Stomach (tissue), 9 donors: ENCODE data around the gene EFCAB11. TPM values are rescaled to one million over a fixed set of nuclear protein-coding genes. Genes with fewer than 3 reads are reported as not detected.

Experiments
- DNase-seq, 2 donors: peaks; one replicate each; pipeline versions ENCODE4 v3.0.0 to v3.0.0-alpha.2; 2013 to 2019
- H3K27ac ChIP-seq, 5 donors: fragments of 200-600 bp in 4 of 5; sonication (generic) in 4 of 5; one replicate each; pipeline ENCODE4 v1.5.1; 2013 to 2019; ENCODE audit warnings: mild to moderate bottlenecking in 1 of 5, moderate library complexity in 1 of 5
- H3K27me3 ChIP-seq, 3 donors: fragments of 200-600 bp; sonication (generic); one replicate each; pipeline ENCODE4 v1.5.1; 2017 to 2019; ENCODE audit warnings: mixed run types in 1 of 3
- H3K36me3 ChIP-seq, 4 donors: fragments of 200-600 bp; sonication (generic); 1 replicate in 3 of 4; 2 replicates in 1 of 4; pipeline ENCODE4 v1.5.1; 2016 to 2019
- H3K4me1 ChIP-seq, 4 donors: fragments of 200-600 bp; sonication (generic); one replicate each; pipeline ENCODE4 v1.5.1; 2016 to 2019
- H3K4me3 ChIP-seq, 4 donors: fragments of 200-600 bp; sonication (generic) in 3 of 4; one replicate each; pipeline ENCODE4 v1.5.1; 2016 to 2019; ENCODE audit warnings: mild to moderate bottlenecking in 1 of 4
- H3K9me3 ChIP-seq, 4 donors: fragments of 200-600 bp; sonication (generic); one replicate each; pipeline ENCODE4 v1.5.1; 2016 to 2019
- EP300 ChIP-seq: sonication (generic); formaldehyde crosslinking; IDR thresholded peaks from one replicate; pipeline ENCODE4 v1.6.1; 2017; ENCODE audit warnings: antibody characterized with exemption
- POLR2A ChIP-seq, 4 donors: fragments of 450-650 bp; IDR thresholded peaks; one replicate each; pipeline ENCODE4 v1.6.1; 2016; ENCODE audit warnings: antibody characterized with exemption in 4 of 4, control low read depth in 2 of 4, mild to moderate bottlenecking in 1 of 4, moderate library complexity in 1 of 4
- POLR2AphosphoS5 ChIP-seq, 3 donors: sonication (generic); formaldehyde crosslinking; IDR thresholded peaks; one replicate each; pipeline ENCODE4 v1.6.1; 2016; ENCODE audit warnings: antibody characterized with exemption in 3 of 3
- WGBS, 5 donors: extraction: QIAGEN DNeasy Blood & Tissue Kit in 3 of 5; methylation state at CpG; one replicate each; pipeline versions ENCODE4 v1.1.5 to v1.1.7; 2013 to 2018; 5-methylcytosine and 5-hydroxymethylcytosine counted together
- intact Hi-C: fragments of 100-400 bp; cut with DNase I; formaldehyde crosslinking; loops from one replicate; pipeline ENCODE4 v1.15.1; 2023; ENCODE audit warnings: low total_unique reads
- polyA plus RNA-seq, 3 donors: library from polyadenylated mRNA; stranded (reverse); fragments of 200-250 nt; gene quantifications; one replicate each; pipeline ENCODE4 v1.2.3, GENCODE V29; 2013
- total RNA-seq, 5 donors: library from RNA; depleted of rRNA; stranded (reverse); fragments of >200 nt; gene quantifications; one replicate each; pipeline versions ENCODE4 v1.1.0 to v1.2.3, GENCODE V29; 2014 to 2016
- TF ChIP-seq, protein P1 (sequence below), 7 experiments: fragments of 450-650 bp in 4 of 7; fragments of 200-600 bp in 3 of 7; sonication (generic) in 3 of 7; IDR thresholded peaks; one replicate each; pipeline ENCODE4 v1.5.1; 2016 to 2019; ENCODE audit warnings: antibody characterized with exemption in 7 of 7, control low read depth in 2 of 7, mild to moderate bottlenecking in 1 of 7
- donor health status: healthy with polysubstance abuse.
- donor health status: Bipolar disorder and iron deficiency.
- donor health status: healthy.

The EFCAB11 gene
- total and polyA plus RNA-seq, 8 donors = 4.5 to 20.4 (median 10.0) TPM

DNA sequence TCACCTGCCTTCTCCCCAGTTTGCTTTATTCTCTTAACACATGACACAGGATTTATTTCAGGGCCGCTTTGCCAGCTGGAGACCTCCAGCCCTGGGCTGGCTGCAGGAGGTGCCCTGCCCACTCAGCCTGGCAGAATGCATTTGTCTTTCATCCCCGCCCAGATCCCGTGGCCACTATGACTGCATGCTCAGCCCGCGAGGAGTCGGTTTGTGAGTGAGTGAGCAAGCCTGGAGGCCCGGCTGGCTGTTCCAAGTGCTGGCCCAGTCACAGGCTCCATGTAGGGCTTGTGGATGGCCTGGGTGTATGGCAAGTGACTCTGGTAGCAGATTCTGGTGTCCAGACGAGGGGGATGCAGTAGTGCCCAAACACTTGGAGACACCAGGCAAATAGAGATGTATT lies 3.3 kb upstream of the EFCAB11 start:
- Histone ChIP-seq H3K4me1 (peaks cover 8 to 50% (median 32%) of the 10 kb centered on the region in 4 donors), H3K9me3 (no peaks in the 10 kb centered on the region), H3K36me3 (peaks cover 0 to 12% (median under 1%) of the 10 kb centered on the region in 4 donors), H3K27me3 (no peaks in the 10 kb centered on the region), H3K4me3 (no peak overlapping the region), H3K27ac (no peak overlapping the region)
- 93 to 99% (median 96%) methylated on average over 8 of the region's 8 CpGs for WGBS, 5 donors
- no peak for TF ChIP-seq POLR2A (IDR thresholded peaks at IDR 0.05)
- TF ChIP-seq POLR2AphosphoS5 (IDR thresholded peaks at IDR 0.05) = no peak
- TF ChIP-seq, protein P1, sequence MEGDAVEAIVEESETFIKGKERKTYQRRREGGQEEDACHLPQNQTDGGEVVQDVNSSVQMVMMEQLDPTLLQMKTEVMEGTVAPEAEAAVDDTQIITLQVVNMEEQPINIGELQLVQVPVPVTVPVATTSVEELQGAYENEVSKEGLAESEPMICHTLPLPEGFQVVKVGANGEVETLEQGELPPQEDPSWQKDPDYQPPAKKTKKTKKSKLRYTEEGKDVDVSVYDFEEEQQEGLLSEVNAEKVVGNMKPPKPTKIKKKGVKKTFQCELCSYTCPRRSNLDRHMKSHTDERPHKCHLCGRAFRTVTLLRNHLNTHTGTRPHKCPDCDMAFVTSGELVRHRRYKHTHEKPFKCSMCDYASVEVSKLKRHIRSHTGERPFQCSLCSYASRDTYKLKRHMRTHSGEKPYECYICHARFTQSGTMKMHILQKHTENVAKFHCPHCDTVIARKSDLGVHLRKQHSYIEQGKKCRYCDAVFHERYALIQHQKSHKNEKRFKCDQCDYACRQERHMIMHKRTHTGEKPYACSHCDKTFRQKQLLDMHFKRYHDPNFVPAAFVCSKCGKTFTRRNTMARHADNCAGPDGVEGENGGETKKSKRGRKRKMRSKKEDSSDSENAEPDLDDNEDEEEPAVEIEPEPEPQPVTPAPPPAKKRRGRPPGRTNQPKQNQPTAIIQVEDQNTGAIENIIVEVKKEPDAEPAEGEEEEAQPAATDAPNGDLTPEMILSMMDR (IDR thresholded peaks at IDR 0.05) = no peak
- no peak for TF ChIP-seq EP300
- intact Hi-C loops = no loop called here
- peak in 1 of 2 donors; percentile 20 for DNase-seq

DNA sequence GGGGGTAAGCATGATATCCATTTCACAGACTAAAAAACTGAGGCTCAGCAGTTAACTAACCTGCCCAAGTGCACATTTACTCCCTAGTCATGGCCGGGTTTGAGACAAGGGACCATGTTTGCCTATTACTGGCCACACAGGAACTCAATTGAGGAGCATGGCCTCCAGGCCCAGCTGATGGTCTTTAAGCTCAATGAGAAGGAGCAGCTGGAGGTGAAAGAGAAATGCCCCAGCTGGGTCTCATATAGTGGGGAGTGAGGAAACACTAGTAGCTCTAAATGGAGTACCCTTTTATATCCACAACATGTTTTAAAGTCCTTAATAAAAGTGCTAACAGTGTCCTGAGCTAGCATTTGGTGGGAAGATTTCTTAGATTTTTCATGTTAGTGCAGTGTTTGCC lies 2.8 kb upstream of the EFCAB11 start:
- H3K27me3 ChIP-seq = no peaks in the 10 kb centered on the region
- no peak overlapping the region for H3K4me3 ChIP-seq
- peaks cover 0 to 8% (median 1%) of the 10 kb centered on the region in 4 donors for H3K36me3 ChIP-seq
- H3K27ac ChIP-seq = no peak overlapping the region
- intact Hi-C loops = no loop called here
- DNase-seq = no peak
- no peaks in the 10 kb centered on the region for H3K9me3 ChIP-seq
- peaks cover 8 to 50% (median 32%) of the 10 kb centered on the region in 4 donors for H3K4me1 ChIP-seq
- 78 to 94% (median 84%) methylated on average over 1 of the region's 1 CpG for WGBS, 5 donors
- TF ChIP-seq, protein P1 (IDR thresholded peaks at IDR 0.05) = no peak
- TF ChIP-seq POLR2A (IDR thresholded peaks at IDR 0.05) (no peak), EP300 (no peak), POLR2AphosphoS5 (IDR thresholded peaks at IDR 0.05) (no peak)

DNA sequence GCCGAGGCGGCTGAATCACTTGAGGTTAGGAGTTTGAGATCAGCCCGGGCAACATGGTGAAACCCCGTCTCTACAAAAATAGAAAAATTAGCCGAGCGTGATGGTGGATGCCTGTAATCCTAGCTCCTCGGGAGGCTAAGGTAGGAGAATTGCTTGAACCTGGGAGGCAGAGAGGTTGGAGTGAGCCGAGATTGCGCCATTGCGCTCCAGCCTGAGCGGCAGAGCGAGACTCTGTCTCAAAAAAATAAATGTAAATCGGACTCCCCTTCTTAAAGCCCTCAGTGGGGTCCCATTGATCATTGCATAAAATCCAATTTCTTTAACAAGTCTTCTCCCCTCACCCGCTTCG lies 2.1 kb upstream of the EFCAB11 start:
- 24 to 41% (median 31%) methylated on average over 15 of the region's 15 CpGs for WGBS, 5 donors
- H3K4me3 ChIP-seq = peak overlapping the region; percentile 85 to 96 (median 92)

DNA sequence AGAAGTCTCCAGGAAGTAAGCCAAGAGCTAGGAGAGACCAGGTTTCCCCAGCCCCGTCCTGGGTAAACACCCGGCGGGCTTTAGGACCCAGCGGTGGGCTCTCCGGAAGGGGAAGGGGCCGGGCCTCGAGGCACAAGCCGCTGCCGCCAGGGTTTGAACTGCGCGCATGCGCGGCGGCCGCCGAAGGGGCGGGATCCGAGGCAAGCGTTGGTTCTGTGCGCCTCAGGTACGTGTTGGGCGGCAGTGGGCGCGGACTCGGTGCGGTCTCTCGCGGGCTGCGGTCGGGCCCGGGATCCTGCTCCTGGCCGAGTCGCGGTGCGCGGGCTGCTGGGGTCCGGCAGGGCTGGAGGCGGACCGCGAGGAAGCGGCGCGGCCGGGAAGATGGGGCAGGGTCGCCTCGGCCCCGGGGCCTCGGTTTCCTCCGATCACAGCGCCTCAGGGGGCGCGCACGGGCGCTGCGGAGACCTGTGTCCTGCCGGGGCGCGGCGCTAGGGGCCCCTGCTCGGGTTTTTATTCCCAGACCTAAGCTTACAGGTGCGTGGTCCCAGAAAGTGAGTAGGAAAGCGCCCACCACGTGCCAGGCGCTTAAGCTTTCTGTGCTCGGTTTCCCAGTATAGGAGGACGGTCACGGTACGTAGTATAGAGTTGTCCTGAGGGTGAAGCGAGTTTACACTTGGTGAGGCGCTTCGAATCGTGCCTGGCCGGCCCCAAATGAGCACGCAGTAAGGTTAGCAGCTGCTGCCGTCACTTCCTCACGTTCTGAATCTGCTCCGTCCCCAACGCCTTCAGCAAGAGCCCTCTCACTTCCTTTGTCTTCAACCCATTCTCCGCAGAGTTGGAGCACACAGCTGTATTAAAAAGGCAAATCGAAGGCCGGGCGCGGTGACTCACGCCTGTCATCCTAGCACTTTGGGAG lies 1.5 kb upstream of the EFCAB11 start, which contains the start of gene TDP1:
Gene TDP1 (plus strand): TSS at position 183 of the 916 bp plus-strand sequence. CDS start 7,188 bp downstream, outside the sequence.
- Histone ChIP-seq H3K36me3 (peaks cover 0 to 8% (median 4%) of the 10 kb centered on the region in 4 donors), H3K9me3 (no peaks in the 10 kb centered on the region), H3K27ac (peak within 1 kb of the TSS; percentile 95 to 98 (median 96)), H3K4me1 (peaks cover 8 to 46% (median 29%) of the 10 kb centered on the region in 4 donors), H3K4me3 (peak within 1 kb of the TSS; percentile 85 to 96 (median 92)), H3K27me3 (no peaks in the 10 kb centered on the region)
- intact Hi-C loops = no loop called here
- 0% methylated on average over 36 to 84 of the region's 84 CpGs for WGBS, 5 donors
- DNase-seq = peak; percentile 99
- TF ChIP-seq EP300 (no peak), POLR2AphosphoS5 (IDR thresholded peaks at IDR 0.05) (peak; percentile 86 to 97 (median 94)), POLR2A (IDR thresholded peaks at IDR 0.05) (peak in 2 of 4 donors; percentile 40 to 81)
- TF ChIP-seq, protein P1 (IDR thresholded peaks at IDR 0.05) = no peak

More for the DNA sequence above, 2.1 kb upstream of the EFCAB11 start:
- peaks cover 0 to 6% (median 3%) of the 10 kb centered on the region in 4 donors for H3K36me3 ChIP-seq
- no peaks in the 10 kb centered on the region for H3K9me3 ChIP-seq
- intact Hi-C loops = no loop called here
- peaks cover 8 to 50% (median 32%) of the 10 kb centered on the region in 4 donors for H3K4me1 ChIP-seq
- no peaks in the 10 kb centered on the region for H3K27me3 ChIP-seq
- H3K27ac ChIP-seq = peak overlapping the region; percentile 95 to 98 (median 96)
- TF ChIP-seq POLR2AphosphoS5 (IDR thresholded peaks at IDR 0.05) = no peak
- TF ChIP-seq POLR2A (IDR thresholded peaks at IDR 0.05) = no peak
- TF ChIP-seq, protein P1 (IDR thresholded peaks at IDR 0.05) = no peak
- TF ChIP-seq EP300 = no peak
- peak in 1 of 2 donors; percentile 13 for DNase-seq
